GM12878 (cell line): Measurements from ENCODE around the gene CYP1B1.

Source experiments
- CHD4 ChIP-seq: fragments of 200-600 bp; sonication (generic); IDR thresholded peaks from 2 replicates; pipeline ENCODE4 v1.6.1; 2016; ENCODE audit warnings: mild to moderate bottlenecking
- CTCF ChIP-seq, 3 experiments: IDR thresholded peaks in 2 of 3; conservative IDR thresholded peaks in 1 of 3; 2 replicates each; pipeline ENCODE4 v1.5.1; 2011; ENCODE audit warnings: low read depth in 3 of 3, low read length in 3 of 3, mild to moderate bottlenecking in 3 of 3, control low read depth in 2 of 3, moderate library complexity in 2 of 3, inconsistent platforms in 1 of 3, mixed read lengths in 1 of 3; ENCODE audit not compliant: control insufficient read depth in 2 of 3, insufficient read depth in 1 of 3; ENCODE audit errors: extremely low read depth in 1 of 3
- EED ChIP-seq: sonication (generic); IDR thresholded peaks from 2 replicates; pipeline ENCODE4 v1.6.1; 2016; ENCODE audit warnings: antibody characterized with exemption, low read depth
- MAX ChIP-seq: IDR thresholded peaks from 2 replicates; pipeline ENCODE4 v1.6.1; 2012; ENCODE audit warnings: low read depth, low read length, improper control_type of control experiment
- POLR2AphosphoS5 ChIP-seq: IDR thresholded peaks from 2 replicates; pipeline ENCODE4 v1.6.1; 2011; ENCODE audit warnings: mild to moderate bottlenecking, low read length, inconsistent platforms
- ZBED1 ChIP-seq: IDR thresholded peaks from 2 replicates; pipeline ENCODE4 v1.6.1; 2016; ENCODE audit warnings: borderline replicate concordance

- TF ChIP-seq POLR2AphosphoS5 (no peak), CHD4 (no peak), MAX (no peak), CTCF (IDR thresholded peaks at IDR 0.05 in 2 of 3, conservative IDR thresholded peaks at IDR 0.05 in 1 of 3; ENCODE audit: control insufficient read depth in 2 of 3, extremely low read depth in 1 of 3, insufficient read depth in 1 of 3, low read depth in 3 of 3, low read length in 3 of 3) (no peak), EED (peak; percentile 47; the same call in 1 of the 2 replicates), ZBED1 (no peak)
Measured at GRCh38 chr2:38098421-38099098, 22.6 kb upstream of the CYP1B1 start.
